Muscle layer of colon (tissue), 2 donors: Measurements from ENCODE around the gene TIMMDC1.
"Not testable (repeated sequence)": the region's sequence is repeated elsewhere in the genome, so short reads cannot be mapped to it uniquely, and the experiment has no call there.

Experiments
- H3K27ac ChIP-seq: one replicate; pipeline ENCODE4 v1.7.0; 2013; ENCODE audit warnings: low read depth, mild to moderate bottlenecking, low read length, moderate library complexity
- H3K27me3 ChIP-seq, 2 donors: one replicate each; pipeline ENCODE4 v1.7.0; 2013; ENCODE audit warnings: low read length in 2 of 2, mild to moderate bottlenecking in 2 of 2; ENCODE audit not compliant: insufficient read depth in 2 of 2, control insufficient read depth in 1 of 2
- H3K36me3 ChIP-seq: one replicate; pipeline ENCODE4 v1.7.0; 2013; ENCODE audit warnings: mild to moderate bottlenecking, low read length; ENCODE audit not compliant: insufficient read depth
- H3K4me1 ChIP-seq: one replicate; pipeline ENCODE4 v1.7.0; 2013; ENCODE audit warnings: mild to moderate bottlenecking, low read length; ENCODE audit not compliant: insufficient read depth
- H3K4me3 ChIP-seq, 2 donors: one replicate each; pipeline ENCODE4 v1.7.0; 2013; ENCODE audit warnings: low read length in 2 of 2, low read depth in 1 of 2, mild to moderate bottlenecking in 1 of 2, moderate library complexity in 1 of 2
- H3K9ac ChIP-seq: one replicate; pipeline ENCODE4 v1.7.0; 2013; ENCODE audit warnings: low read length
- H3K9me3 ChIP-seq: one replicate; pipeline ENCODE4 v1.7.0; 2013; ENCODE audit warnings: mild to moderate bottlenecking, low read length
- donor health status: abdominal sarcoma.
- donor health status: Adenocarcinoma of cecum.

TIMMDC1 gene

GRCh38 chr3:119557877-119558269, 59.5 kb downstream of the TIMMDC1 start:
- Histone ChIP-seq H3K36me3 (no peaks in the 10 kb centered on the region), H3K27me3 (no peaks in the 10 kb centered on the region), H3K27ac (no peak overlapping the region), H3K9ac (no peak overlapping the region), H3K9me3 (no peaks in the 10 kb centered on the region), H3K4me3 (no peak overlapping the region), H3K4me1 (no peaks in the 10 kb centered on the region)

- Histone ChIP-seq H3K4me1 (no peaks in the 10 kb centered on the region), H3K4me3 (no peak overlapping the region), H3K9me3 (no peaks in the 10 kb centered on the region), H3K9ac (no peak overlapping the region), H3K27ac (no peak overlapping the region), H3K27me3 (no peaks in the 10 kb centered on the region), H3K36me3 (no peaks in the 10 kb centered on the region)
Observed at GRCh38 chr3:119558626-119559317, 60.4 kb downstream of the TIMMDC1 start.

- H3K4me3 ChIP-seq = no peak within 1 kb of the TSS
Observed at GRCh38 chr3:119559441-119559963, 61.2 kb downstream of the TIMMDC1 start, which contains the start of gene CD80. Gene CD80, minus strand, starts transcription at chr3:119559614. Its CDS starts 1,886 bp downstream, at chr3:119557728.

DNA sequence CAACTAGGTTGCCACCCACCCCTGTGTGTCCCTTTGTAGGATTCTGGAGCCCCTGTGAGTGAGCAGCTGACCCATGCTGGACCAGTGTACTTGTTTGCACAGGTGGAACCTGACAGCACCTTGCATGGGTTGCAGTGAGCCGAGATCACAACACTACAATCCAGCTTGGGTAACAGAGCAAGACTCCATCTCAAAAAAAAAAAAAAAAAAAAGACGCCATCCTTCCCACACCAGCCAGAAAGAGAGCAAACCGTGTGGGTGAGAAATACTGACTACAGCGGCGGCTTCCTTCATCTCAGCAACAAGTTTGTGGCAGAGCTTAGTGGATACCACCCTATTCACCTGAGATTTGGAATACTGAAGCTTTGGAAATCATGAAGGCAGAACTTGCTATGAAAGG, 61.8 kb downstream of the TIMMDC1 start:
- Histone ChIP-seq H3K27me3 (no peaks in the 10 kb centered on the region), H3K9ac (no peak overlapping the region), H3K4me1 (no peaks in the 10 kb centered on the region), H3K4me3 (no peak overlapping the region), H3K27ac (no peak overlapping the region), H3K36me3 (no peaks in the 10 kb centered on the region), H3K9me3 (no peaks in the 10 kb centered on the region)

More at GRCh38 chr3:119559441-119559963, 61.2 kb downstream of the TIMMDC1 start, which contains the start of gene CD80:
- H3K9me3 ChIP-seq = no peaks in the 10 kb centered on the region
- H3K4me1 ChIP-seq = no peaks in the 10 kb centered on the region
- H3K27me3 ChIP-seq = no peaks in the 10 kb centered on the region
- no peaks in the 10 kb centered on the region for H3K36me3 ChIP-seq
- no peak within 1 kb of the TSS for H3K9ac ChIP-seq
- no peak within 1 kb of the TSS for H3K27ac ChIP-seq

GRCh38 chr3:119562307-119562961, 64.1 kb downstream of the TIMMDC1 start:
- H3K4me3 ChIP-seq = no peak overlapping the region
- H3K27me3 ChIP-seq = no peaks in the 10 kb centered on the region
- no peak overlapping the region for H3K9ac ChIP-seq
- H3K9me3 ChIP-seq = no peaks in the 10 kb centered on the region
- H3K27ac ChIP-seq = no peak overlapping the region
- H3K4me1 ChIP-seq = no peaks in the 10 kb centered on the region
- H3K36me3 ChIP-seq = no peaks in the 10 kb centered on the region

DNA sequence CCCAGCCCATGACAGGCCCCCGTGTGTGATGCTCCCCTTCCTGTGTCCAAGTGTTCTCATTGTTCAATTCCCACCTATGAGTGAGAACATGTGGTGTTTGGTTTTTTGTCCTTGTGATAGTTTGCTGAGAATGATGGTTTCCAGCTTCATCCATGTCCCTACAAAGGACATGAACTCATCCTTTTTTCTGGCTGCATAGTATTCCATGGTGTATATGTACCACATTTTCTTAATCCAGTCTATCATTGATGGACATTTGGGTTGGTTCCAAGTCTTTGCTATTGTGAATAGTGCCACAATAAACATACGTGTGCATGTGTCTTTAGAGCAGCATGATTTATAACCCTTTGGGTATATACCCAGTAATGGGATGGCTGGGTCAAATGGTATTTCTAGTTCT, 65.0 kb downstream of the TIMMDC1 start:
- not testable (repeated sequence) for H3K4me3 ChIP-seq, H3K9me3 ChIP-seq, H3K36me3 ChIP-seq, H3K4me1 ChIP-seq, H3K9ac ChIP-seq, H3K27me3 ChIP-seq, H3K27ac ChIP-seq

- no peaks in the 10 kb centered on the region for H3K36me3 ChIP-seq
- H3K27ac ChIP-seq = no peak overlapping the region
- no peaks in the 10 kb centered on the region for H3K4me1 ChIP-seq
- no peaks in the 10 kb centered on the region for H3K27me3 ChIP-seq
- no peak overlapping the region for H3K9ac ChIP-seq
- no peak overlapping the region for H3K4me3 ChIP-seq
- H3K9me3 ChIP-seq = no peaks in the 10 kb centered on the region
Observed at GRCh38 chr3:119569156-119569555, 70.8 kb downstream of the TIMMDC1 start.

GRCh38 chr3:119570229-119570628, 71.9 kb downstream of the TIMMDC1 start:
- Histone ChIP-seq H3K9me3 (no peaks in the 10 kb centered on the region), H3K36me3 (no peaks in the 10 kb centered on the region), H3K9ac (no peak overlapping the region), H3K27me3 (no peaks in the 10 kb centered on the region), H3K4me3 (no peak overlapping the region), H3K4me1 (no peaks in the 10 kb centered on the region), H3K27ac (no peak overlapping the region)

DNA sequence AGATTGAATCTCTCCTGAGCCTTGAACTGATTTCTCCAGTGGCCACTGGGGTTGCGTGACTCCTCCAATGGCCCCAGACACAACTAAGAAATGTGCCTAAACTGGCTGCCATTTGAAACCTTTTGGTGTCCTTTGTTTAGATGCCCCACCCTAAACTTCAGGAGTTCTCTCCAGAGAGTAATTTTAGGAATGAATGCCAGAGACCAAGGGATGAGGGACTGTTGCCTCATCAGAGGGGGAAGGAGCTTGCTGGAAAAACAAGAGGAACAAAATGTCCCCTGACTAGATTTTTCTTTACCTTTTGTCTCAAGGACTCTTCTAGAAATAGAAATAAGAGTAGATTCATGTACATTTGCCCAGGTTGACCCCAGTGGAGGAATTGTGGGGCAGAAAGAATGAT, 72.9 kb downstream of the TIMMDC1 start:
- no peak overlapping the region for H3K27ac ChIP-seq
- no peak overlapping the region for H3K4me3 ChIP-seq
- H3K36me3 ChIP-seq = no peaks in the 10 kb centered on the region
- no peaks in the 10 kb centered on the region for H3K9me3 ChIP-seq
- no peak overlapping the region for H3K9ac ChIP-seq
- H3K27me3 ChIP-seq = no peaks in the 10 kb centered on the region
- H3K4me1 ChIP-seq = no peaks in the 10 kb centered on the region

- Histone ChIP-seq H3K4me1 (no peaks in the 10 kb centered on the region), H3K4me3 (no peak overlapping the region), H3K27ac (no peak overlapping the region), H3K9ac (no peak overlapping the region), H3K36me3 (no peaks in the 10 kb centered on the region), H3K9me3 (no peaks in the 10 kb centered on the region), H3K27me3 (no peaks in the 10 kb centered on the region)
Observed at GRCh38 chr3:119571688-119572087, 73.3 kb downstream of the TIMMDC1 start.
